PC-9 (cell line): Measurements from ENCODE around the gene GFM1. TPM values are rescaled to one million over a fixed set of nuclear protein-coding genes. Genes with fewer than 3 reads are reported as not detected.

ENCODE experiments used
- BruUV-seq: library from RNA; stranded (reverse); fragments of 400-500 nt; replicated peaks from 2 replicates; lab custom pipeline; 2021; lab: Mats Ljungman, UMichigan
- CTCF ChIA-PET: fragments of 300-600 bp; sonication (Branson Sonifier 250); formaldehyde crosslinking; loops from one replicate; lab custom pipeline; 2022; ENCODE audit warnings: antibody characterized with exemption; lab: Charles Lee
- POLR2A ChIA-PET: fragments of 300-600 bp; sonication (Branson Sonifier 250); formaldehyde crosslinking; loops from one replicate; lab custom pipeline; 2022; ENCODE audit warnings: antibody characterized with exemption; ENCODE audit not compliant: unreplicated experiment; lab: Charles Lee
- DNase-seq, 2 experiments: peaks; one replicate each; pipeline versions ENCODE4 v3.0.0 to v3.0.0-alpha.2; 2015 to 2022; ENCODE audit warnings: mixed read lengths in 1 of 2
- H2AFZ ChIP-seq: fragments of 200-600 bp; sonication (generic); 2 replicates; pipeline ENCODE4 v1.8.1; 2017; ENCODE audit warnings: antibody characterized with exemption
- H3F3A ChIP-seq: fragments of 200-600 bp; sonication (generic); 2 replicates; pipeline ENCODE4 v1.8.1; 2017; ENCODE audit warnings: antibody characterized with exemption, mild to moderate bottlenecking, low read depth; ENCODE audit not compliant: insufficient read depth
- H3K27ac ChIP-seq: fragments of 200-600 bp; sonication (generic); 2 replicates; pipeline ENCODE4 v1.6.1; 2016; ENCODE audit warnings: mixed run types
- H3K27me3 ChIP-seq: fragments of 200-600 bp; sonication (generic); 2 replicates; pipeline ENCODE4 v1.6.1; 2016; ENCODE audit warnings: low read depth, mixed run types; ENCODE audit not compliant: insufficient read depth
- H3K36me3 ChIP-seq: fragments of 200-600 bp; sonication (generic); 2 replicates; pipeline ENCODE4 v1.6.1; 2016; ENCODE audit warnings: low read depth, mixed run types
- H3K4me1 ChIP-seq: fragments of 200-600 bp; sonication (generic); replicated peaks from 2 replicates; pipeline ENCODE4 v1.6.1; 2016; ENCODE audit warnings: mixed run types; ENCODE audit not compliant: insufficient read depth
- H3K4me2 ChIP-seq: fragments of 200-600 bp; sonication (generic); 2 replicates; pipeline ENCODE4 v1.6.1; 2017; ENCODE audit warnings: mixed run types
- H3K4me3 ChIP-seq: fragments of 200-600 bp; sonication (generic); 2 replicates; pipeline ENCODE4 v1.6.1; 2016; ENCODE audit warnings: mixed run types
- H3K79me2 ChIP-seq: fragments of 200-600 bp; sonication (generic); 2 replicates; pipeline ENCODE4 v1.6.1; 2017; ENCODE audit warnings: low read depth, mixed run types
- H3K9me2 ChIP-seq: fragments of 200-600 bp; sonication (generic); 2 replicates; pipeline ENCODE4 v1.8.1; 2017; ENCODE audit warnings: mild to moderate bottlenecking; ENCODE audit not compliant: insufficient read depth
- H3K9me3 ChIP-seq: fragments of 200-600 bp; sonication (generic); 2 replicates; pipeline ENCODE4 v1.8.1; 2016; ENCODE audit warnings: low read depth; ENCODE audit not compliant: insufficient read depth
- H4K20me1 ChIP-seq: fragments of 200-600 bp; sonication (generic); 2 replicates; pipeline ENCODE4 v1.8.1; 2017; ENCODE audit not compliant: insufficient read depth
- CTCF ChIP-seq: fragments of 200-600 bp; sonication (generic); conservative IDR thresholded peaks from 2 replicates; pipeline ENCODE4 v1.6.1; 2017; ENCODE audit warnings: mixed run types, antibody characterized with exemption, mild to moderate bottlenecking, moderate library complexity
- EZH2 ChIP-seq: fragments of 200-600 bp; sonication (generic); IDR thresholded peaks from 2 replicates; pipeline ENCODE4 v1.8.0; 2017; ENCODE audit warnings: antibody characterized with exemption, low read depth
- intact Hi-C: fragments of 100-400 bp; cut with micrococcal nuclease; formaldehyde crosslinking; loops from one replicate; pipeline ENCODE4 v1.10.0; 2022; ENCODE audit not compliant: unreplicated experiment
- total RNA-seq: library from RNA; stranded (reverse); gene quantifications from 2 replicates; pipeline ENCODE4 v1.2.3, GENCODE V29; 2021

The GFM1 gene
- total RNA-seq, 1 experiment from 2014 or later: 43.0 TPM

GRCh38 chr3:158723991-158724390, 79.7 kb downstream of the GFM1 start:
- Histone ChIP-seq H3K9me3 (peaks cover 3% of the 10 kb centered on the region; the same call in 1 of the 2 replicates), H3K9me2 (no peaks in the 10 kb centered on the region), H3K4me2 (peak overlapping the region; percentile 81), H3K4me1 (peaks cover 100% of the 10 kb centered on the region), H3K27me3 (no peaks in the 10 kb centered on the region), H3K4me3 (no peak overlapping the region), H3K36me3 (peaks cover 26% of the 10 kb centered on the region), H3K79me2 (peaks cover 80% of the 10 kb centered on the region), H3F3A (peaks cover 88% of the 10 kb centered on the region), H4K20me1 (no peaks in the 10 kb centered on the region), H2AFZ (no peak overlapping the region), H3K27ac (peak overlapping the region; percentile 78)
- intact Hi-C loops: no loop called here
- ChIA-PET CTCF (no interaction called here), POLR2A (no interaction called here)
- peak in 1 of 2 experiments; percentile 17 for DNase-seq
- no TSS peak for BruUV-seq
- TF ChIP-seq CTCF: no peak
- TF ChIP-seq EZH2: no peak

GRCh38 chr3:158725348-158726011, 81.2 kb downstream of the GFM1 start:
- Histone ChIP-seq H3K79me2 (peaks cover 80% of the 10 kb centered on the region), H3K36me3 (peaks cover 21% of the 10 kb centered on the region), H3K4me1 (peaks cover 92% of the 10 kb centered on the region), H3K9me2 (no peaks in the 10 kb centered on the region), H3K9me3 (peaks cover 3% of the 10 kb centered on the region; the same call in 1 of the 2 replicates), H2AFZ (no peak overlapping the region), H3K4me2 (peak overlapping the region; percentile 81), H3K27me3 (no peaks in the 10 kb centered on the region), H3K27ac (peak overlapping the region; percentile 78), H3K4me3 (no peak overlapping the region), H3F3A (peaks cover 80% of the 10 kb centered on the region), H4K20me1 (no peaks in the 10 kb centered on the region)
- CTCF ChIA-PET: interaction anchor here (0.6 to 2.6 kb wide), 5 partner anchors 64 to 1233 kb away, joined by 3 to 53 read pairs (median 5); no protein-coding TSS in a partner anchor
- intact Hi-C loops: loop anchor here (1.0 to 5.0 kb wide), 3 partner anchors 44 to 537 kb away; partner anchors contain the start of gene MLF1
- TF ChIP-seq EZH2 (no peak), CTCF (no peak)
- no TSS peak for BruUV-seq
- peak; percentile 49 to 93 for DNase-seq
- POLR2A ChIA-PET: no interaction called here

- H3K4me1 ChIP-seq: peaks cover 80% of the 10 kb centered on the region
These were observed 83.1 kb downstream of the GFM1 start for GRCh38 chr3:158727206-158728060.

More at GRCh38 chr3:158727206-158728060, 83.1 kb downstream of the GFM1 start:
- peaks cover 76% of the 10 kb centered on the region for H3K79me2 ChIP-seq
- H3K27ac ChIP-seq: peak overlapping the region; percentile 78
- peaks cover 62% of the 10 kb centered on the region for H3F3A ChIP-seq
- POLR2A ChIA-PET: interaction anchor here (0.7 kb wide), 1 partner anchor 62 kb away, joined by 4 read pairs; no protein-coding TSS in a partner anchor
- H3K4me3 ChIP-seq: peak overlapping the region; percentile 30; the same call in 1 of the 2 replicates
- peak; percentile 54 to 74 for DNase-seq
- H3K9me2 ChIP-seq: no peaks in the 10 kb centered on the region
- BruUV-seq: no TSS peak
- no peak overlapping the region for H2AFZ ChIP-seq
- H3K36me3 ChIP-seq: peaks cover 9% of the 10 kb centered on the region; the same call in 1 of the 2 replicates
- intact Hi-C loops: loop anchor here (1.0 to 5.0 kb wide), 4 partner anchors 62 to 535 kb away; partner anchors contain the start of gene MLF1
- CTCF ChIA-PET: interaction anchor here (0.6 to 2.6 kb wide), 14 partner anchors 15 to 1696 kb away, joined by 3 to 53 read pairs (median 4); partner anchors contain the start of genes GFM1 and MFSD1
- peak; percentile 94 for TF ChIP-seq CTCF
- TF ChIP-seq EZH2: no peak
- no peaks in the 10 kb centered on the region for H3K9me3 ChIP-seq
- peak overlapping the region; percentile 81 for H3K4me2 ChIP-seq
- H3K27me3 ChIP-seq: no peaks in the 10 kb centered on the region
- no peaks in the 10 kb centered on the region for H4K20me1 ChIP-seq
